ENCODE data around the gene CD101. TPM values are rescaled to one million over a fixed set of nuclear protein-coding genes. Genes with fewer than 3 reads are reported as not detected.

The CD101 gene
- total and polyA plus RNA-seq, 2 experiments from 2014 or later = 1.2 to 1.3 TPM

DNA sequence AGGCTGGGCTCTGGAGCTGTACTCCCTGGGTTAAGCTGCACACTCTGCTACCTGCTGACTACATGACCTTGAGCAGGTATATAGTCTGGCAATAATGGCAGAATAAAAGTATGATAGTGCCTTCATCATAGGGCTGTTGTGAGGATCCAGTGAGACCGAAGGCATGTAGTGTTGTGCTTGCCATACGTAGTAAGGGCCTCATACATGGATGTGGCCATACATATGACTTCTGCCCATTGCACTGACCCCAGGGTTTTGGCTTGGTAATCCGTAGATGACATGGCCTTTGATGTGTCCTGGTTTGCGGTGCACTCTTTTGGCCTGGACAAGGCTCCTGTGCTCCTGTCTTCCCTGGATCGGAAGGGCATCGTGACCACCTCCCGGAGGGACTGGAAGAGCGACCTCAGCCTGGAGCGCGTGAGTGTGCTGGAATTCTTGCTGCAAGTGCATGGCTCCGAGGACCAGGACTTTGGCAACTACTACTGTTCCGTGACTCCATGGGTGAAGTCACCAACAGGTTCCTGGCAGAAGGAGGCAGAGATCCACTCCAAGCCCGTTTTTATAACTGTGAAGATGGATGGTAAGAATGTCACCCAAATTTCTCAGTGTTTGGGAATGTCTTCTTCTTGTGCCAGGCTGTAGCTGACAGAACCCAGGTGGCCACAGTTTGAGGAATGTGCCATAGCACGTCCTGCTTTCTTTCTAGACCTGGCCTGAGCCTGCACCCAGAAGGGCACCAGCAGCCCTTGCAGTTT is 17.0 kb upstream of the CD101 start:
- DNase-seq (ENCODE audit: low spot score) (no peak), ATAC-seq (no peak)
- Mint-ChIP-seq H3K27ac (no peak overlapping the region), H3K9me3 (no peaks in the 10 kb centered on the region), H3K4me1 (peaks cover 15% of the 10 kb centered on the region), H3K36me3 (ENCODE audit: low read depth) (peaks cover 26% of the 10 kb centered on the region), H3K27me3 (ENCODE audit: insufficient read depth, low read depth, poor library complexity) (peaks cover 4% of the 10 kb centered on the region), H3K4me3 (no peak overlapping the region)
- H3K36me3 ChIP-seq (ENCODE audit: insufficient read depth) = no peaks in the 10 kb centered on the region
- H3K27me3 ChIP-seq (ENCODE audit: insufficient read depth) = no peaks in the 10 kb centered on the region
- no peaks in the 10 kb centered on the region; the same call in 1 of the 2 replicates for H3K79me2 ChIP-seq (replicated peaks; ENCODE audit: insufficient read depth)
- H3K27ac ChIP-seq (ENCODE audit: low read depth) = no peak overlapping the region
- TF ChIP-seq POLR2AphosphoS5 (IDR thresholded peaks at IDR 0.05; ENCODE audit: low read depth) (no peak), STAT1 (IDR thresholded peaks at IDR 0.05; ENCODE audit: unreplicated experiment) (no peak), CTCF (conservative IDR thresholded peaks at IDR 0.05; ENCODE audit: low read depth in 2 of 2) (no peak), ZNF462 (CRISPR knock-in tag; IDR thresholded peaks at IDR 0.05) (no peak), CREB1 (CRISPR knock-in tag; IDR thresholded peaks at IDR 0.05; ENCODE audit: low read depth) (no peak), ZNF331 (CRISPR knock-in tag; IDR thresholded peaks at IDR 0.05; ENCODE audit: low read depth) (no peak), EZH2 (IDR thresholded peaks at IDR 0.05; ENCODE audit: low read depth, unreplicated experiment) (no peak), NANOG (IDR thresholded peaks at IDR 0.05; ENCODE audit: borderline replicate concordance) (no peak), EZH2phosphoT487 (IDR thresholded peaks at IDR 0.05; ENCODE audit: unreplicated experiment) (no peak), JUNB (IDR thresholded peaks at IDR 0.05; ENCODE audit: unreplicated experiment) (no peak), ZNF114 (CRISPR knock-in tag; IDR thresholded peaks at IDR 0.05) (no peak)
- TF ChIP-seq, protein P1, sequence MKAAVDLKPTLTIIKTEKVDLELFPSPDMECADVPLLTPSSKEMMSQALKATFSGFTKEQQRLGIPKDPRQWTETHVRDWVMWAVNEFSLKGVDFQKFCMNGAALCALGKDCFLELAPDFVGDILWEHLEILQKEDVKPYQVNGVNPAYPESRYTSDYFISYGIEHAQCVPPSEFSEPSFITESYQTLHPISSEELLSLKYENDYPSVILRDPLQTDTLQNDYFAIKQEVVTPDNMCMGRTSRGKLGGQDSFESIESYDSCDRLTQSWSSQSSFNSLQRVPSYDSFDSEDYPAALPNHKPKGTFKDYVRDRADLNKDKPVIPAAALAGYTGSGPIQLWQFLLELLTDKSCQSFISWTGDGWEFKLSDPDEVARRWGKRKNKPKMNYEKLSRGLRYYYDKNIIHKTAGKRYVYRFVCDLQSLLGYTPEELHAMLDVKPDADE (IDR thresholded peaks at IDR 0.05) = no peak
- TF ChIP-seq, protein P2, sequence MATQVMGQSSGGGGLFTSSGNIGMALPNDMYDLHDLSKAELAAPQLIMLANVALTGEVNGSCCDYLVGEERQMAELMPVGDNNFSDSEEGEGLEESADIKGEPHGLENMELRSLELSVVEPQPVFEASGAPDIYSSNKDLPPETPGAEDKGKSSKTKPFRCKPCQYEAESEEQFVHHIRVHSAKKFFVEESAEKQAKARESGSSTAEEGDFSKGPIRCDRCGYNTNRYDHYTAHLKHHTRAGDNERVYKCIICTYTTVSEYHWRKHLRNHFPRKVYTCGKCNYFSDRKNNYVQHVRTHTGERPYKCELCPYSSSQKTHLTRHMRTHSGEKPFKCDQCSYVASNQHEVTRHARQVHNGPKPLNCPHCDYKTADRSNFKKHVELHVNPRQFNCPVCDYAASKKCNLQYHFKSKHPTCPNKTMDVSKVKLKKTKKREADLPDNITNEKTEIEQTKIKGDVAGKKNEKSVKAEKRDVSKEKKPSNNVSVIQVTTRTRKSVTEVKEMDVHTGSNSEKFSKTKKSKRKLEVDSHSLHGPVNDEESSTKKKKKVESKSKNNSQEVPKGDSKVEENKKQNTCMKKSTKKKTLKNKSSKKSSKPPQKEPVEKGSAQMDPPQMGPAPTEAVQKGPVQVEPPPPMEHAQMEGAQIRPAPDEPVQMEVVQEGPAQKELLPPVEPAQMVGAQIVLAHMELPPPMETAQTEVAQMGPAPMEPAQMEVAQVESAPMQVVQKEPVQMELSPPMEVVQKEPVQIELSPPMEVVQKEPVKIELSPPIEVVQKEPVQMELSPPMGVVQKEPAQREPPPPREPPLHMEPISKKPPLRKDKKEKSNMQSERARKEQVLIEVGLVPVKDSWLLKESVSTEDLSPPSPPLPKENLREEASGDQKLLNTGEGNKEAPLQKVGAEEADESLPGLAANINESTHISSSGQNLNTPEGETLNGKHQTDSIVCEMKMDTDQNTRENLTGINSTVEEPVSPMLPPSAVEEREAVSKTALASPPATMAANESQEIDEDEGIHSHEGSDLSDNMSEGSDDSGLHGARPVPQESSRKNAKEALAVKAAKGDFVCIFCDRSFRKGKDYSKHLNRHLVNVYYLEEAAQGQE (IDR thresholded peaks at IDR 0.05; ENCODE audit: unreplicated experiment) = no peak
- no peaks in the 10 kb centered on the region for H3F3A ChIP-seq (replicated peaks; ENCODE audit: low read depth)
- no peak overlapping the region for H3K4me3 ChIP-seq
- 0 out of 2 replicates have a peak, but pooled peaks cover 4% of the 10 kb centered on the region for H4K20me1 ChIP-seq (replicated peaks; ENCODE audit: insufficient read depth)
- no peaks in the 10 kb centered on the region for H3K4me1 ChIP-seq (ENCODE audit: insufficient read depth)
- no peak overlapping the region for H2AFZ ChIP-seq
- H3K9me2 ChIP-seq (ENCODE audit: insufficient read depth) = no peaks in the 10 kb centered on the region
- H3K4me2 ChIP-seq = no peak overlapping the region

Measured in GM23338 (cell line).